Measurements from ENCODE around the gene HEATR9. TPM values are rescaled to one million over a fixed set of nuclear protein-coding genes. Genes with fewer than 3 reads are reported as not detected.

HEATR9 gene
- polyA plus RNA-seq, 1 of the 3 experiments (the other 2 are of a cell fraction), result not detected

GRCh38 chr17:35819455-35819854 lies 49.2 kb downstream of the HEATR9 start:
- Histone ChIP-seq H3K4me1 (ENCODE audit: control insufficient read depth in 1 of 2, insufficient read depth in 2 of 2, low read depth in 1 of 2, low read length in 1 of 2) (peaks cover 2 to 6% of the 10 kb centered on the region in 2 experiments; a peak in 3 of 4 replicates), H3K4me3 (ENCODE audit: low read depth in 2 of 2, low read length in 1 of 2) (no peak overlapping the region), H3K27ac (ENCODE audit: low read depth in 2 of 2, low read length in 1 of 2) (no peak overlapping the region), H2AFZ (ENCODE audit: low read depth) (no peak overlapping the region), H3K4me2 (no peak overlapping the region), H4K20me1 (ENCODE audit: insufficient read depth) (peaks cover 53% of the 10 kb centered on the region), H3F3A (replicated peaks; ENCODE audit: insufficient read depth) (no peaks in the 10 kb centered on the region), H3K36me3 (replicated peaks in 1 of 2; ENCODE audit: control insufficient read depth in 1 of 2, insufficient read depth in 2 of 2, low read length in 1 of 2) (peaks cover 66 to 68% of the 10 kb centered on the region in 2 experiments), H3K9me2 (no peaks in the 10 kb centered on the region), H3K9me3 (no peaks in the 10 kb centered on the region), H3K27me3 (ENCODE audit: insufficient read depth) (no peaks in the 10 kb centered on the region), H3K79me2 (ENCODE audit: insufficient read depth) (peaks cover 95% of the 10 kb centered on the region), H3K9ac (no peak overlapping the region)
- ChIA-PET CTCF (interaction anchor here (0.9 to 6.3 kb wide), 5 partner anchors 10 to 105 kb away, joined by 3 to 62 read pairs (median 6); partner anchors contain the start of gene TAF15), POLR2A (interaction anchor here (0.8 kb wide), 1 partner anchor 10 kb away, joined by 4 read pairs; the partner anchor contains the start of gene TAF15)
- no peak for DNase-seq
- WGBS (ENCODE audit: low lambda C conversion rate), result 94% methylated on average over 1 of the region's 1 CpG
- TF ChIP-seq, protein P1, sequence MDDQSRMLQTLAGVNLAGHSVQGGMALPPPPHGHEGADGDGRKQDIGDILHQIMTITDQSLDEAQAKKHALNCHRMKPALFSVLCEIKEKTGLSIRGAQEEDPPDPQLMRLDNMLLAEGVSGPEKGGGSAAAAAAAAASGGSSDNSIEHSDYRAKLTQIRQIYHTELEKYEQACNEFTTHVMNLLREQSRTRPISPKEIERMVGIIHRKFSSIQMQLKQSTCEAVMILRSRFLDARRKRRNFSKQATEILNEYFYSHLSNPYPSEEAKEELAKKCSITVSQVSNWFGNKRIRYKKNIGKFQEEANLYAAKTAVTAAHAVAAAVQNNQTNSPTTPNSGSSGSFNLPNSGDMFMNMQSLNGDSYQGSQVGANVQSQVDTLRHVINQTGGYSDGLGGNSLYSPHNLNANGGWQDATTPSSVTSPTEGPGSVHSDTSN (IDR thresholded peaks at IDR 0.05), result no peak
- TF ChIP-seq FOSL2 (IDR thresholded peaks at IDR 0.05; ENCODE audit: borderline replicate concordance, low read depth), result no peak
- no peak for TF ChIP-seq JUND (IDR thresholded peaks at IDR 0.05)
- no peak for TF ChIP-seq FOXM1 (IDR thresholded peaks at IDR 0.05; ENCODE audit: low read depth)
- no peak for TF ChIP-seq NFIC (IDR thresholded peaks at IDR 0.05; ENCODE audit: borderline replicate concordance)
- no peak for TF ChIP-seq EZH2phosphoT487 (IDR thresholded peaks at IDR 0.05; ENCODE audit: borderline replicate concordance, low read depth)
- TF ChIP-seq, protein P2, sequence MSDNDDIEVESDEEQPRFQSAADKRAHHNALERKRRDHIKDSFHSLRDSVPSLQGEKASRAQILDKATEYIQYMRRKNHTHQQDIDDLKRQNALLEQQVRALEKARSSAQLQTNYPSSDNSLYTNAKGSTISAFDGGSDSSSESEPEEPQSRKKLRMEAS (IDR thresholded peaks at IDR 0.05; ENCODE audit: low read depth), result no peak
- TF ChIP-seq TAF1 (IDR thresholded peaks at IDR 0.05; ENCODE audit: borderline replicate concordance, low read depth, low read length), result no peak
- no peak for TF ChIP-seq EP300 (IDR thresholded peaks at IDR 0.05; ENCODE audit: borderline replicate concordance in 1 of 2, low read depth in 1 of 2, low read length in 1 of 2)
- TF ChIP-seq GABPA (IDR thresholded peaks at IDR 0.05; ENCODE audit: low read depth), result no peak
- TF ChIP-seq, protein P3, sequence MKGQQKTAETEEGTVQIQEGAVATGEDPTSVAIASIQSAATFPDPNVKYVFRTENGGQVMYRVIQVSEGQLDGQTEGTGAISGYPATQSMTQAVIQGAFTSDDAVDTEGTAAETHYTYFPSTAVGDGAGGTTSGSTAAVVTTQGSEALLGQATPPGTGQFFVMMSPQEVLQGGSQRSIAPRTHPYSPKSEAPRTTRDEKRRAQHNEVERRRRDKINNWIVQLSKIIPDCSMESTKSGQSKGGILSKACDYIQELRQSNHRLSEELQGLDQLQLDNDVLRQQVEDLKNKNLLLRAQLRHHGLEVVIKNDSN (IDR thresholded peaks at IDR 0.05; ENCODE audit: borderline replicate concordance, low read depth), result no peak
- TF ChIP-seq POLR2AphosphoS5 (IDR thresholded peaks at IDR 0.05; ENCODE audit: low read depth, low read length), result no peak
- TF ChIP-seq, protein P4, sequence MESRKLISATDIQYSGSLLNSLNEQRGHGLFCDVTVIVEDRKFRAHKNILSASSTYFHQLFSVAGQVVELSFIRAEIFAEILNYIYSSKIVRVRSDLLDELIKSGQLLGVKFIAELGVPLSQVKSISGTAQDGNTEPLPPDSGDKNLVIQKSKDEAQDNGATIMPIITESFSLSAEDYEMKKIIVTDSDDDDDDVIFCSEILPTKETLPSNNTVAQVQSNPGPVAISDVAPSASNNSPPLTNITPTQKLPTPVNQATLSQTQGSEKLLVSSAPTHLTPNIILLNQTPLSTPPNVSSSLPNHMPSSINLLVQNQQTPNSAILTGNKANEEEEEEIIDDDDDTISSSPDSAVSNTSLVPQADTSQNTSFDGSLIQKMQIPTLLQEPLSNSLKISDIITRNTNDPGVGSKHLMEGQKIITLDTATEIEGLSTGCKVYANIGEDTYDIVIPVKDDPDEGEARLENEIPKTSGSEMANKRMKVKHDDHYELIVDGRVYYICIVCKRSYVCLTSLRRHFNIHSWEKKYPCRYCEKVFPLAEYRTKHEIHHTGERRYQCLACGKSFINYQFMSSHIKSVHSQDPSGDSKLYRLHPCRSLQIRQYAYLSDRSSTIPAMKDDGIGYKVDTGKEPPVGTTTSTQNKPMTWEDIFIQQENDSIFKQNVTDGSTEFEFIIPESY (IDR thresholded peaks at IDR 0.05; ENCODE audit: borderline replicate concordance, low read depth), result no peak
- TF ChIP-seq, protein P5, sequence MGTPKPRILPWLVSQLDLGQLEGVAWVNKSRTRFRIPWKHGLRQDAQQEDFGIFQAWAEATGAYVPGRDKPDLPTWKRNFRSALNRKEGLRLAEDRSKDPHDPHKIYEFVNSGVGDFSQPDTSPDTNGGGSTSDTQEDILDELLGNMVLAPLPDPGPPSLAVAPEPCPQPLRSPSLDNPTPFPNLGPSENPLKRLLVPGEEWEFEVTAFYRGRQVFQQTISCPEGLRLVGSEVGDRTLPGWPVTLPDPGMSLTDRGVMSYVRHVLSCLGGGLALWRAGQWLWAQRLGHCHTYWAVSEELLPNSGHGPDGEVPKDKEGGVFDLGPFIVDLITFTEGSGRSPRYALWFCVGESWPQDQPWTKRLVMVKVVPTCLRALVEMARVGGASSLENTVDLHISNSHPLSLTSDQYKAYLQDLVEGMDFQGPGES (IDR thresholded peaks at IDR 0.05; ENCODE audit: low read depth, low read length), result no peak
- TF ChIP-seq REST (IDR thresholded peaks at IDR 0.05; ENCODE audit: low read depth, low read length), result no peak
